HEK293T (cell line): Measurements from ENCODE around the gene LRRTM3.

Experiments
- ARNT ChIP-seq: fragments of 450-650 bp; IDR thresholded peaks from 2 replicates; pipeline ENCODE4 v1.6.1; 2017; ENCODE audit warnings: mild to moderate bottlenecking
- FOXM1 ChIP-seq: fragments of 450-650 bp; IDR thresholded peaks from 2 replicates; pipeline ENCODE4 v1.6.1; 2017; ENCODE audit warnings: mild to moderate bottlenecking, borderline replicate concordance
- HDGF ChIP-seq: fragments of 450-650 bp; IDR thresholded peaks from 2 replicates; pipeline ENCODE4 v1.6.1; 2017; ENCODE audit warnings: antibody characterized with exemption, borderline replicate concordance
- LEF1 ChIP-seq: fragments of 450-650 bp; IDR thresholded peaks from 2 replicates; pipeline ENCODE4 v1.6.1; 2017; ENCODE audit warnings: mild to moderate bottlenecking, borderline replicate concordance
- NFRKB ChIP-seq: fragments of 450-650 bp; IDR thresholded peaks from 2 replicates; pipeline ENCODE4 v1.6.1; 2016; ENCODE audit warnings: mild to moderate bottlenecking, moderate library complexity
- SP1 ChIP-seq: fragments of 450-650 bp; IDR thresholded peaks from 2 replicates; pipeline ENCODE4 v1.6.1; 2017
- ZNF384 ChIP-seq: fragments of 450-650 bp; IDR thresholded peaks from 2 replicates; pipeline ENCODE4 v1.6.1; 2016

DNA sequence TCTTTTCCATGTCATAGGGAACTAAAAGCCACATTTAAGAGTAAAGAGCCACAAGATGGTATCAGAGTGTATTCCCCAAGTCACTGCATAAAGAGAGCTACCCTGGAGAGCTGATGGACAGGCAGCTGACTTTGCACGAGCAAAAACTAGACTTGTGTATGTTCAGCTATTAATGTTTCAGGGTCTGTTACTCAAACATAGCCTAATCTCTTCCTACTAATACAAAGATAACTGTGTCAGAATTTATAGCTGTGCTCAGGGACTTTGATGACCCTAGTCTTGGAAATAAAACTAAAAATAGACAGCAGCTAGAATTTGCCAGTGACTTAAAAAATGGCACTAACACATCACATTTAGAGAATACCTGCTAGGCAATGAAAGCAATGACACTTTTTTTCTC, 45.5 kb upstream of the LRRTM3 start:
- TF ChIP-seq NFRKB (no peak), HDGF (no peak), SP1 (no peak), ZNF384 (no peak), ARNT (no peak), LEF1 (no peak), FOXM1 (no peak)
